PC-3 (cell line): ENCODE results near the gene CUL4A. TPM values are rescaled to one million over a fixed set of nuclear protein-coding genes. Genes with fewer than 3 reads are reported as not detected.
"Not testable (repeated sequence)": the region's sequence is repeated elsewhere in the genome, so short reads cannot be mapped to it uniquely, and the experiment has no call there.

Source experiments
- ATAC-seq: fragments of 200-7000 bp; cut with Tn5 transposase; 2 replicates; pipeline ENCODE4 v1.9.1; 2020; ENCODE audit warnings: mild to moderate bottlenecking, moderate library complexity
- BruUV-seq: library from RNA; stranded (reverse); fragments of 400-500 nt; replicated peaks from 2 replicates; lab custom pipeline; 2021; lab: Mats Ljungman, UMichigan
- CTCF ChIA-PET: fragments of 300-600 bp; sonication (Branson Sonifier 250); formaldehyde crosslinking; loops from one replicate; lab custom pipeline; 2022; ENCODE audit warnings: antibody characterized with exemption; lab: Charles Lee
- POLR2A ChIA-PET: fragments of 300-600 bp; sonication (Branson Sonifier 250); formaldehyde crosslinking; loops from one replicate; lab custom pipeline; 2022; ENCODE audit warnings: antibody characterized with exemption; ENCODE audit not compliant: unreplicated experiment; lab: Charles Lee
- DNase-seq: peaks from one replicate; pipeline ENCODE4 v3.0.0-alpha.2; 2015
- H2AFZ ChIP-seq: fragments of 300-600 bp; sonication (generic); 2 replicates; pipeline ENCODE4 v1.6.0; 2016; ENCODE audit warnings: antibody characterized with exemption, low read length
- H3F3A ChIP-seq: fragments of 300-600 bp; sonication (generic); one replicate; pipeline ENCODE4 v1.6.0; 2017; ENCODE audit warnings: antibody characterized with exemption, low read length, control low read depth, mild to moderate bottlenecking; ENCODE audit not compliant: unreplicated experiment
- H3K27ac ChIP-seq: fragments of 300-600 bp; sonication (generic); 2 replicates; pipeline ENCODE4 v1.5.1; 2016; ENCODE audit warnings: mild to moderate bottlenecking, low read length
- H3K27me3 ChIP-seq: fragments of 300-600 bp; sonication (generic); 2 replicates; pipeline ENCODE4 v1.6.1; 2016; ENCODE audit warnings: low read length, mixed read lengths
- H3K36me3 ChIP-seq: fragments of 300-600 bp; sonication (generic); 2 replicates; pipeline ENCODE4 v1.6.1; 2016; ENCODE audit warnings: low read depth, mixed run types, low read length, mixed read lengths
- H3K4me1 ChIP-seq: fragments of 300-600 bp; sonication (generic); 2 replicates; pipeline ENCODE4 v1.5.1; 2016; ENCODE audit warnings: low read length; ENCODE audit not compliant: insufficient read depth
- H3K4me2 ChIP-seq: fragments of 300-600 bp; sonication (generic); 2 replicates; pipeline ENCODE4 v1.6.0; 2016; ENCODE audit warnings: low read length
- H3K4me3 ChIP-seq: fragments of 300-600 bp; sonication (generic); 2 replicates; pipeline ENCODE4 v1.5.1; 2016; ENCODE audit warnings: mild to moderate bottlenecking, low read length, mixed read lengths
- H3K79me2 ChIP-seq: fragments of 300-600 bp; sonication (generic); 2 replicates; pipeline ENCODE4 v1.6.1; 2017; ENCODE audit warnings: low read length, mixed read lengths
- H3K9ac ChIP-seq: fragments of 300-600 bp; sonication (generic); 2 replicates; pipeline ENCODE4 v1.6.0; 2016; ENCODE audit warnings: mild to moderate bottlenecking, low read length
- H3K9me2 ChIP-seq: fragments of 300-600 bp; sonication (generic); replicated peaks from 2 replicates; pipeline ENCODE4 v1.6.1; 2016; ENCODE audit warnings: mixed run types, low read length, mixed read lengths
- H3K9me3 ChIP-seq: fragments of 300-600 bp; sonication (generic); 2 replicates; pipeline ENCODE4 v1.6.1; 2016; ENCODE audit warnings: low read length, mixed read lengths
- H4K20me1 ChIP-seq: fragments of 300-600 bp; sonication (generic); 2 replicates; pipeline ENCODE4 v1.6.1; 2016; ENCODE audit warnings: low read length, mixed read lengths
- CTCF ChIP-seq: fragments of 300-600 bp; sonication (generic); conservative IDR thresholded peaks from 2 replicates; pipeline ENCODE4 v1.5.1; 2017; ENCODE audit warnings: antibody characterized with exemption, low read depth, mild to moderate bottlenecking, low read length
- EZH2 ChIP-seq: fragments of 300-600 bp; sonication (generic); IDR thresholded peaks from one replicate; pipeline ENCODE4 v1.6.1; 2017; ENCODE audit warnings: antibody characterized with exemption, mild to moderate bottlenecking, low read length; ENCODE audit not compliant: unreplicated experiment
- EZH2phosphoT487 ChIP-seq: fragments of 300-600 bp; sonication (generic); IDR thresholded peaks from 2 replicates; pipeline ENCODE4 v1.6.1; 2018; ENCODE audit warnings: mild to moderate bottlenecking, antibody characterized with exemption, low read length, borderline replicate concordance
- intact Hi-C: fragments of 100-400 bp; cut with micrococcal nuclease; formaldehyde crosslinking; loops from 2 replicates; pipeline ENCODE4 v1.9.0; 2023
- total RNA-seq: library from RNA; depleted of rRNA; stranded (reverse); fragments of >200 nt; gene quantifications from 2 replicates; pipeline ENCODE4 v1.2.3, GENCODE V29; 2014

The CUL4A gene
- total RNA-seq, 1 experiment from 2014 or later = 82.4 TPM

GRCh38 chr13:113245849-113246796 lies 36.7 kb downstream of the CUL4A start:
- Histone ChIP-seq H3F3A (no peaks in the 10 kb centered on the region), H3K36me3 (peaks cover 27% of the 10 kb centered on the region), H3K27ac (no peak overlapping the region), H3K27me3 (no peaks in the 10 kb centered on the region), H2AFZ (no peak overlapping the region), H4K20me1 (no peaks in the 10 kb centered on the region), H3K9me2 (no peaks in the 10 kb centered on the region), H3K4me1 (no peaks in the 10 kb centered on the region), H3K9ac (no peak overlapping the region), H3K4me2 (no peak overlapping the region), H3K4me3 (no peak overlapping the region), H3K9me3 (no peaks in the 10 kb centered on the region), H3K79me2 (no peaks in the 10 kb centered on the region)
- peak; percentile 65 for ATAC-seq
- TF ChIP-seq EZH2 = no peak
- peak; percentile 61 for TF ChIP-seq CTCF
- ChIA-PET CTCF (no interaction called here), POLR2A (no interaction called here)
- BruUV-seq = no TSS peak
- intact Hi-C loops = no loop called here
- DNase-seq = peak; percentile 15

- ChIA-PET CTCF (no interaction called here), POLR2A (no interaction called here)
- ATAC-seq = no peak
- no peak for TF ChIP-seq EZH2
- TF ChIP-seq CTCF = no peak
- TF ChIP-seq EZH2phosphoT487 = no peak
- H3F3A ChIP-seq = no peaks in the 10 kb centered on the region
- H3K27me3 ChIP-seq = no peaks in the 10 kb centered on the region
- intact Hi-C loops = no loop called here
- no peak overlapping the region for H2AFZ ChIP-seq
- no peaks in the 10 kb centered on the region for H3K79me2 ChIP-seq
- no peak for DNase-seq
- H4K20me1 ChIP-seq = no peaks in the 10 kb centered on the region
- H3K27ac ChIP-seq = no peak overlapping the region
- H3K9me2 ChIP-seq = no peaks in the 10 kb centered on the region
- H3K4me3 ChIP-seq = no peak overlapping the region
- H3K9ac ChIP-seq = no peak overlapping the region
- no TSS peak for BruUV-seq
- H3K9me3 ChIP-seq = no peaks in the 10 kb centered on the region
- H3K36me3 ChIP-seq = peaks cover 7% of the 10 kb centered on the region; the same call in 1 of the 2 replicates
- no peak overlapping the region for H3K4me2 ChIP-seq
- H3K4me1 ChIP-seq = no peaks in the 10 kb centered on the region
These were observed 43.2 kb downstream of the CUL4A start for GRCh38 chr13:113252516-113253095.

GRCh38 chr13:113257908-113258307 lies 48.5 kb downstream of the CUL4A start:
- H3F3A ChIP-seq, H3K9me3 ChIP-seq, intact Hi-C loops, H4K20me1 ChIP-seq, H3K27ac ChIP-seq, H3K9me2 ChIP-seq, BruUV-seq, POLR2A ChIA-PET, ATAC-seq, DNase-seq, H3K9ac ChIP-seq, H3K79me2 ChIP-seq, CTCF ChIA-PET, H3K27me3 ChIP-seq, H3K4me1 ChIP-seq, H3K4me2 ChIP-seq, H2AFZ ChIP-seq, H3K4me3 ChIP-seq: not testable (repeated sequence)
- H3K36me3 ChIP-seq = peaks cover 11% of the 10 kb centered on the region; the same call in 1 of the 2 replicates
